Measurements from ENCODE around the gene DDX24.

The DDX24 gene

GRCh38 chr14:94040247-94040646 is 40.8 kb downstream of the DDX24 start:
- DNase-seq (ENCODE audit: low read depth) = no peak
- no peak overlapping the region for H3K4me3 ChIP-seq (ENCODE audit: low read depth, low read length)

DNA sequence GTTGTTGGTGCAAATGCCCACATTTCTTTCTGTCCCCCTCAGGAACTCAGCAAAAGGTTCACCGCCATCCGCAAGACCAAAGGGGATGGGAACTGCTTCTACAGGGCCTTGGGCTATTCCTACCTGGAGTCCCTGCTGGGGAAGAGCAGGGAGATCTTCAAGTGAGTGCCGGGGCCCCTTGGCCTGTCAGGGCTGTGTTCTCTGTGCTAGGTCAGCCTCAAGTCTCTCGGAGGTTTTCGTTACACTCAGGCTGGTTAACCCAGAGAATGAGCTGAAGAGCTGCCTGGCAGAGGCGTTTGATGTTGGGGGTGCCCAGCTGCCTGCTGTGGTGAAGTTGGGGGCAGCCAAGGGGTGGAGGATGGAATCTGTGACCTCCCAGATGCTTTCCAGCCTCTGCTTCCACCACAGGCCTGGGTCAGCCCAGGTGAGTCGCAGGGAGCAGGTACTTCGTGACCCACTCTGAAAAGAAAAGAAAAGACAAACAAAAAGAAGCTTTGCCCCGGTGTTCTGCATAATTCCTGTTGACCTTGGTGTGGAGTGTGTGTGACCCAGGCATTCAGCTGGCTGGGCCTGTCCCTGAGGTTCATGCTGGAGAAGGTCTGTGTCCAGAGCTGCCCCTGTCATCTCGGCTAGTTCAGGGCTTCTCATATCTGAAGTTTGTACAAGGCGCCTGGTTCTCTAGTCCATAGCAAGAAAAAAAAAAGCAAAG is 41.9 kb downstream of the DDX24 start:
- no peak for DNase-seq (ENCODE audit: low read depth)

GRCh38 chr14:94038510-94038909 is 42.5 kb downstream of the DDX24 start:
- no peak overlapping the region for H3K4me3 ChIP-seq (ENCODE audit: low read depth, low read length)
- no peak for DNase-seq (ENCODE audit: low read depth)

More for the DNA sequence above, 41.9 kb downstream of the DDX24 start:
- H3K4me3 ChIP-seq (ENCODE audit: low read depth, low read length) = no peak overlapping the region

- no peak for DNase-seq (ENCODE audit: low read depth)
- H3K4me3 ChIP-seq (ENCODE audit: low read depth, low read length) = no peak overlapping the region
These were observed 43.0 kb downstream of the DDX24 start for GRCh38 chr14:94037954-94038353.

- no peak overlapping the region for H3K4me3 ChIP-seq (ENCODE audit: low read depth, low read length)
- no peak for DNase-seq (ENCODE audit: low read depth)
These were observed 44.5 kb downstream of the DDX24 start for GRCh38 chr14:94036313-94037167.

GRCh38 chr14:94034886-94035285 is 46.1 kb downstream of the DDX24 start:
- no peak for DNase-seq (ENCODE audit: low read depth)
- no peak overlapping the region for H3K4me3 ChIP-seq (ENCODE audit: low read depth, low read length)

DNA sequence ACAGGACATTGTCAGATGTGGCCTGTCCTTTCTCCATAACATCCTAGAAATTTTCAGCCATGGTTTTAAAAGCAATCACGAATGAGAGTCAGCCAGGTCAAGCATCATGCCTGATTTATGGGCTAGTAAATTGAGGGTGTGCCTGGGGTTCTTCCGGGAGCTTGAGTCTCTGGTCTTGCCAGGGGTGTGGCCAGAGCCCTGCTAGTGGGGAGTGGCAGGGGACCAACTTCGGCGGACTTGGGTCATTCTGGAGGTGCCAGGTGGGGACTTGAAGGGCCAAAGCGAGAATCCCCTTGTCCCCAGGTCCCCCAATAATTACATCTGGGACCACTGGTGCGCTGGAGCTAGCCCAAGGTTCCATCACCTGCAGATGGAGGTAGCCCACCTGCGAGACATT is 49.1 kb downstream of the DDX24 start:
- DNase-seq (ENCODE audit: low read depth) = no peak
- no peak overlapping the region for H3K4me3 ChIP-seq (ENCODE audit: low read depth, low read length)

- no peak for DNase-seq (ENCODE audit: low read depth)
- no peak overlapping the region for H3K4me3 ChIP-seq (ENCODE audit: low read depth, low read length)
These were observed 49.7 kb downstream of the DDX24 start for GRCh38 chr14:94031161-94031882.

DNA sequence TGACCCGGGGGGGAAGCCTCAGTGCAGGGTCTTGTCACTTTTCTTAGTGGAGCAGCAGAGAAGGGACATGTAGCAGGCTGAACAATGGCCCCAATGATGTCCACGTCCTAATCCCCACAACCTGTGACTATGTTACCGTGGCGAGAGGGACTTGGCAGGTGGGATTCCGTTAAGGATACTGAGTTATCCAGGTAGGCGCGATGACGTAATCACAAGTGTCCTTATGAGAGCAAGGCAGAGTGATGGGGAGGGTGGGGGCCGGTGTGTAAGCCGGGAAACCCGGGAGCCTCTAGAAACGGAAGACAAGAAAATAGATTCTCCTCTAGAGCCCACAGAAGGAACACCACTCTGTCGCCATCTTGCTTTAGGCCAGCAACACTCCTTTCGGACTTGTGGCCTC is 50.4 kb downstream of the DDX24 start:
- H3K4me3 ChIP-seq (ENCODE audit: low read depth, low read length) = no peak overlapping the region
- no peak for DNase-seq (ENCODE audit: low read depth)

DNA sequence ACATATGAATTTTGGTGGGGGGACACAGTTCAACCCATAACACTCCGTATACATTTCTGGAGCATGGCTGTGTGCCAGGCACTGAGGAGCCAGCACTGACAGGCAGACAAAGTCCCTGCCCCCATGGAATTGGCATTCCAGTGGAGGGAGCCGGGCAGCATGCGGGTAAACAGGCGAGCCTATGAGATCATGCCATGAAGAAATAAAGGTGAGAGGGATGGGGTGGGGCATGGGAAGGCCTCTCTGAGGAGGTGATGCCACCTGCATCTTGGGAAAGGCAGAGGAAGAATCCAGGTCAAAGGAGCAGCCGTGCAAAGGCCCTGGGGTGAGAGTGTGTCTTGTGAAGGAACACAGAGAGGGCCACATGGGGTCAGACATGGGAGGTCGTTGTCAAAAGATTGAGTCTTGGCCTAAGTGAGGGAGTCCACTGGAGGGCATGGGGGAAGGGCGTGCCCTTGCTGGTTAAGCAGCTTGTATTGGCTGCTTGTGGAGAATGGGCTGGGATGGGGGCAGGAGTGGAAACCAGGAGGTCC is 51.3 kb downstream of the DDX24 start:
- DNase-seq (ENCODE audit: low read depth) = no peak
- H3K4me3 ChIP-seq (ENCODE audit: low read depth, low read length) = no peak overlapping the region

DNA sequence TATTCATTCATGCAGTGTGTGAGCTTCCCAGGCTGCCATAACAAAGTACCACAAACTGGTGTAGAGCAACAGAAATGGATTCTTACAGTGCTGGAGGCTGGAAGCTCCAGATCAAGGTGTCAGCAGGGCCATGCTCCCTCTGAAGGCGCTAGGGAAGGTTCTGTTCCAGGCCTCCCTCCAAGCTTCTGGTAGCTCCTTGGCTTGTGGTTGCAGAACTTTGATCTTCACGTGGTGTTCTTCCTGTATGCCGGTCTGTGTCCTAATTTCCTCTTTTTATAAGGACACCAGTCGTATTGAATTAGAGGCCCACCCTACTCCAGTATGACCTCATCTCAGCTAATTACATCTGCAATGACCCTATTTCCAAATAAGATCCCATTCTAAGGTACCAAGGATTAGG is 51.7 kb downstream of the DDX24 start:
- DNase-seq (ENCODE audit: low read depth) = no peak
- H3K4me3 ChIP-seq (ENCODE audit: low read depth, low read length) = no peak overlapping the region

- H3K4me3 ChIP-seq (ENCODE audit: low read depth, low read length) = no peak overlapping the region
- DNase-seq (ENCODE audit: low read depth) = no peak
These were observed 52.6 kb downstream of the DDX24 start for GRCh38 chr14:94028450-94028826.

GRCh38 chr14:94027566-94028449 is 53.2 kb downstream of the DDX24 start:
- no peak for DNase-seq (ENCODE audit: low read depth)
- H3K4me3 ChIP-seq (ENCODE audit: low read depth, low read length) = no peak overlapping the region

DNA sequence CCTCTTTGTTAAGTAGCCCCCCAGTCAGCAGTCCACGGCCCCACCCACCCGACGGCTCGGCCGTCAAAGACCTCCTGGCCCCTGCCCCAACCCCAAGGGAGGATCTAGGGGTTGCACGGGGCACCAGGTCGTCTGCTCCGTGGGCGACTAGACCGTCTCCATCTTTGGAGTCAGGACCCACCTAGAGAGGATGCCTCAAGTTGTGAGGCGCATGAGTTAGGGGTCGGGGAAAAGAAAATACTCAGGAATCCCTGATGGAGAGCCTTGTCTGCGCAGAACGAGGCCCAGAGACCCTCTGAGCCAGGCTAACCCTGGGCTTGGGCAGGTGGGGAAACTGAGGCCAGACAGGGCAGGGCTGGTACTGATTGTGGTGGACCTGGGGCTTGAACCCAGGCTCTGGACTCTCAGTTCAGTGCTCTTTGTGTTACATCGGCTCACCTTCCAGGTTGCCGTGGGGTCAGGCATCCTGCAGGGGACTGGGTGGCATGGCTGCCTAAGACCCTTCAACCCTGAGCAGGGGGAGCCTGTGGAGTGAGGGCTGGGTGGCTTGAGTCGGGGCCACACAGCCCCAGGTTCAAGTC is 54.0 kb downstream of the DDX24 start:
- no peak for DNase-seq (ENCODE audit: low read depth)
- H3K4me3 ChIP-seq (ENCODE audit: low read depth, low read length) = peak overlapping the region; percentile 62

DNA sequence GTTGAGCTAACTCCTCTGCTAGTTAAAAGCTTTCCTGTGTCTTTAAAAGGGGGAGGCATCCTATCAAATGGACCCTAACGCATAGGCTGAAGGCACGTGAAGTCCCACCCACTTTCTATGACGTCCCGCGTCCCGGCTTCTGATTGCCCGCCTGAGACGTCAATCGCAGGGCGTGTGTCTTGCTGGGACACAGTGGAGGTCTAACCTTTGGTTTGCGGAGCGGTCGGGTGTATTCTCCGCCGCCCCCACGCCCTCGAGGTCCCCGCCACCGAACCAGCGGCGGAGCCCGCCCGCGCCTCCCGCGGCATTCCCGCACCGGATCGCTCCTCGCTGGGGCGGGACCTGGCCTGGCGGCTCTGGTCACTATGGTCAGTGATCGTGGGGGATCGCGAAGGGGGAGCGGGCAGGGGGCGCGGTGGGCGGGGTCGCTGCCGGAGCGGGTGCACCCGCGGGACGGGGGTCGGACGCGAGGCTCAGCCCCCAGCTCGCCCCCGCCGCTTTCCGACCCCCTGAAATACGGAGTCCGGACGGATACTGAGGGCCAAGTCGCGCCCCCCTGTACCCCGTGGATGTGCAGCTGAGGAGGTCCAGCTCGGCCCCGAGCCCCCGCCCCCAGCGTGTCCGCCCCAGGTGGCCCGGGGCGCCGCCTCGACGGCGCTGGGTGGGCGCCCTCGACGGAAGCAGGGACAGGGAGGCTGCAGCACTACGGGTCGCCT is 54.7 kb downstream of the DDX24 start, which contains the start of gene OTUB2:
OTUB2 (plus strand) TSS at position 168 of the 716 bp plus-strand sequence; CDS start at position 366, 198 bp downstream.
- H3K4me3 ChIP-seq (ENCODE audit: low read depth, low read length) = peak within 1 kb of the TSS; percentile 62
- DNase-seq (ENCODE audit: low read depth) = peak; percentile 94

- H3K4me3 ChIP-seq (ENCODE audit: low read depth, low read length) = peak overlapping the region; percentile 62
- no peak for DNase-seq (ENCODE audit: low read depth)
These were observed 55.3 kb downstream of the DDX24 start for GRCh38 chr14:94025720-94026119.

DNA sequence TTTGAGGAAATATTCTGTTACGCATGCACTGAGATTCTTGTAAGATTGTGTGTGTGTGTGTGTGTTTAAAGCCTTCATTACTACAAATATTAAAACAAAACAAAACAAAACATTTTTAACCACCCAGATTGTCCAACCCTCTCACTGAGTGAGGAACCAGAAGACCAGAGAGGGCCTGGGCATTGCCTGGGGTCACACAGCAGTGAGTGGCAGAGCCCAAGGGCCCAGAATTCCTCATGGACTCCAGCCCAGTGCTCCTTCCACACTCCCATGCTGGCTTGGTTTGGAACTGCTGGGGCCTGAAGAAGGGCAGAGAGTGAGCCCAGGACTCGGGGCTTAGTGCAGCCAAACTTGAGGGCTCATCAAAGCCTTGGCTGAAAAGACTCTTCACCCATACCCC is 56.5 kb downstream of the DDX24 start:
- DNase-seq (ENCODE audit: low read depth) = no peak
- H3K4me3 ChIP-seq (ENCODE audit: low read depth, low read length) = no peak overlapping the region

All from skeletal muscle cell (primary cell).